Uterus (tissue), 2 donors: Measurements from ENCODE around the gene CHRM4.

Experiments used
- POLR2A ChIP-seq, 2 donors: fragments of 450-650 bp; IDR thresholded peaks; one replicate each; pipeline ENCODE4 v1.6.1; 2016; ENCODE audit warnings: antibody characterized with exemption in 2 of 2, mild to moderate bottlenecking in 1 of 2, moderate library complexity in 1 of 2
- TF ChIP-seq, protein P1 (sequence below), 4 experiments: fragments of 200-600 bp in 2 of 4; fragments of 450-650 bp in 2 of 4; sonication (generic) in 2 of 4; IDR thresholded peaks; one replicate each; pipeline ENCODE4 v1.5.1; 2016 to 2019; ENCODE audit warnings: antibody characterized with exemption in 4 of 4, mild to moderate bottlenecking in 2 of 4, moderate library complexity in 1 of 4

DNA sequence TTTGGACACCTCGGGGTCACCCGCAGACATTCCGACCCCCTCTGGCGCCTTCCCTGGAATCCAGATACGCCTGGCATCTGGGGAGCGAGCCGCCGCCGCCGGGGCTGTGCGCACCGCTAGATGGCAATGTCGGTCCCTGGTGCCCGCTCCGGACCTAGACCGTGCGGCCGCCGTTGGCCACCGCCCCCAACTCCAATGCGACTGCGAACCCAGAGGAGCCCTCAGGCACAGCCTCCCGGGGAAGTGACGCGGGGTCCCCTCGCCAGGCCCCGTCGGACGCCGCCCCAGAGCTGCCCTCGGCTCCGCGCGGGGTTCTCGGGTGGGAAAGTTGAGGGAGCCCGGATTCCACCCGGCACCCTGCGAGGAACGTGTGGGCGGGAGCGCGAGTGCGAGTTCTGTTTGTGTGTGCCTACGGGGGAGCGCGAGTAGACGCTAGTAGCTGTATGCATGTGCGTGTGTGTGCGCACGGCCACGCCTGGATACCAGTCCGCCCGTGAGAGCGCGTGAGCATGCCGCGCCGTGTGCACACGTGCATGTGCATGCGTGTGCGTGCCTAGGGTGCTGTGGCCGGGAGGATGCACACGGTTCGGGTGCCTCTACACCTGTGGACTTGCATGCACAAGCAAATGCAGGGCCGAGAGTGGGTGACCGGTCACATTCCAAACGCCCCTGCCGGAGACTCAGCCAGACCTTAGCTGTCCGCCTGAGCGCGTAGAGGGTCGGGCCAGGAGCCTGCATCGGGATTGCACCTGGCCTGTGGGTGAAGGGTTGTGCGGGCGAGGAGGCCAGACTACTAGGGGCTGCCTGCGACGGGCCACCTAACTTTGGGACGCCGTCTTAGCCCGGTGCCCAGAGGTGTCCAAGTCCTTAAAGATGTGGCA lies 1.9 kb downstream of the CHRM4 start:
- TF ChIP-seq POLR2A (IDR thresholded peaks at IDR 0.05): peak in 1 of 2 donors; percentile 1
- TF ChIP-seq, protein P1, sequence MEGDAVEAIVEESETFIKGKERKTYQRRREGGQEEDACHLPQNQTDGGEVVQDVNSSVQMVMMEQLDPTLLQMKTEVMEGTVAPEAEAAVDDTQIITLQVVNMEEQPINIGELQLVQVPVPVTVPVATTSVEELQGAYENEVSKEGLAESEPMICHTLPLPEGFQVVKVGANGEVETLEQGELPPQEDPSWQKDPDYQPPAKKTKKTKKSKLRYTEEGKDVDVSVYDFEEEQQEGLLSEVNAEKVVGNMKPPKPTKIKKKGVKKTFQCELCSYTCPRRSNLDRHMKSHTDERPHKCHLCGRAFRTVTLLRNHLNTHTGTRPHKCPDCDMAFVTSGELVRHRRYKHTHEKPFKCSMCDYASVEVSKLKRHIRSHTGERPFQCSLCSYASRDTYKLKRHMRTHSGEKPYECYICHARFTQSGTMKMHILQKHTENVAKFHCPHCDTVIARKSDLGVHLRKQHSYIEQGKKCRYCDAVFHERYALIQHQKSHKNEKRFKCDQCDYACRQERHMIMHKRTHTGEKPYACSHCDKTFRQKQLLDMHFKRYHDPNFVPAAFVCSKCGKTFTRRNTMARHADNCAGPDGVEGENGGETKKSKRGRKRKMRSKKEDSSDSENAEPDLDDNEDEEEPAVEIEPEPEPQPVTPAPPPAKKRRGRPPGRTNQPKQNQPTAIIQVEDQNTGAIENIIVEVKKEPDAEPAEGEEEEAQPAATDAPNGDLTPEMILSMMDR (IDR thresholded peaks at IDR 0.05): peak; percentile 78 to 89 (median 78)
